Measurements from ENCODE around the gene AUTS2. TPM values are rescaled to one million over a fixed set of nuclear protein-coding genes. Genes with fewer than 3 reads are reported as not detected.

The AUTS2 gene
- polyA plus RNA-seq, 1 experiment: 0.54 TPM

- POLR2A ChIA-PET: no interaction called here
- TF ChIP-seq CTCF (IDR thresholded peaks at IDR 0.05; ENCODE audit: insufficient read depth, low read depth, low read length): no peak
- Histone ChIP-seq H3K27me3 (ENCODE audit: control insufficient read depth, insufficient read depth, low read length) (no peaks in the 10 kb centered on the region), H3K4me3 (ENCODE audit: low read depth, low read length) (no peak overlapping the region), H3K36me3 (ENCODE audit: control insufficient read depth, insufficient read depth, low read length) (no peaks in the 10 kb centered on the region)
- no peak for DNase-seq (ENCODE audit: low read depth)
- CTCF ChIA-PET: interaction anchor here (0.6 to 1.9 kb wide), 2 partner anchors 10 to 11 kb away, joined by 3 to 5 read pairs; no protein-coding TSS in a partner anchor
These were observed 1042.1 kb downstream of the AUTS2 start for GRCh38 chr7:70640266-70640833.

- Histone ChIP-seq H3K4me3 (ENCODE audit: low read depth, low read length) (no peak overlapping the region), H3K36me3 (ENCODE audit: control insufficient read depth, insufficient read depth, low read length) (no peaks in the 10 kb centered on the region), H3K27me3 (ENCODE audit: control insufficient read depth, insufficient read depth, low read length) (no peaks in the 10 kb centered on the region)
- ChIA-PET POLR2A (no interaction called here), CTCF (interaction anchor here (1.9 kb wide), 1 partner anchor 11 kb away, joined by 5 read pairs; no protein-coding TSS in a partner anchor)
- TF ChIP-seq CTCF (IDR thresholded peaks at IDR 0.05; ENCODE audit: insufficient read depth, low read depth, low read length): no peak
- DNase-seq (ENCODE audit: low read depth): no peak
These were observed 1043.6 kb downstream of the AUTS2 start for GRCh38 chr7:70641882-70642281.

- no peak for TF ChIP-seq CTCF (IDR thresholded peaks at IDR 0.05; ENCODE audit: insufficient read depth, low read depth, low read length)
- POLR2A ChIA-PET: no interaction called here
- Histone ChIP-seq H3K4me3 (ENCODE audit: low read depth, low read length) (no peak overlapping the region), H3K36me3 (ENCODE audit: control insufficient read depth, insufficient read depth, low read length) (no peaks in the 10 kb centered on the region), H3K27me3 (ENCODE audit: control insufficient read depth, insufficient read depth, low read length) (no peaks in the 10 kb centered on the region)
- CTCF ChIA-PET: no interaction called here
- DNase-seq (ENCODE audit: low read depth): no peak
These were observed 1047.0 kb downstream of the AUTS2 start for GRCh38 chr7:70645279-70645678.

- Histone ChIP-seq H3K27me3 (ENCODE audit: control insufficient read depth, insufficient read depth, low read length) (no peaks in the 10 kb centered on the region), H3K36me3 (ENCODE audit: control insufficient read depth, insufficient read depth, low read length) (no peaks in the 10 kb centered on the region), H3K4me3 (ENCODE audit: low read depth, low read length) (no peak overlapping the region)
- no peak for TF ChIP-seq CTCF (IDR thresholded peaks at IDR 0.05; ENCODE audit: insufficient read depth, low read depth, low read length)
- DNase-seq (ENCODE audit: low read depth): no peak
- ChIA-PET POLR2A (no interaction called here), CTCF (interaction anchor here (0.7 kb wide), 1 partner anchor 8 kb away, joined by 3 read pairs; no protein-coding TSS in a partner anchor)
These were observed 1047.6 kb downstream of the AUTS2 start for GRCh38 chr7:70645876-70646351.

GRCh38 chr7:70646536-70647248 lies 1048.4 kb downstream of the AUTS2 start:
- Histone ChIP-seq H3K36me3 (ENCODE audit: control insufficient read depth, insufficient read depth, low read length) (no peaks in the 10 kb centered on the region), H3K27me3 (ENCODE audit: control insufficient read depth, insufficient read depth, low read length) (no peaks in the 10 kb centered on the region), H3K4me3 (ENCODE audit: low read depth, low read length) (no peak overlapping the region)
- no peak for TF ChIP-seq CTCF (IDR thresholded peaks at IDR 0.05; ENCODE audit: insufficient read depth, low read depth, low read length)
- CTCF ChIA-PET: interaction anchor here (0.7 kb wide), 1 partner anchor 9 kb away, joined by 3 read pairs; no protein-coding TSS in a partner anchor
- POLR2A ChIA-PET: no interaction called here
- no peak for DNase-seq (ENCODE audit: low read depth)

All from BJ (cell line).